ENCODE measurements around the gene ZFYVE16.
"Not testable (repeated sequence)": the region's sequence is repeated elsewhere in the genome, so short reads cannot be mapped to it uniquely, and the experiment has no call there.

ZFYVE16 gene

GRCh38 chr5:80411589-80412219 is 3.8 kb downstream of the ZFYVE16 start:
- DNase-seq (ENCODE audit: low read depth, low spot score): no peak
- in situ Hi-C loops (cut with HindIII; ENCODE audit: low sequenced_read_pairs): no loop called here
- no peak overlapping the region for H3K4me3 ChIP-seq (ENCODE audit: low read depth, low read length)
- no peak for TF ChIP-seq CTCF (IDR thresholded peaks at IDR 0.05; ENCODE audit: low read depth, low read length)

GRCh38 chr5:80414113-80414512 is 6.2 kb downstream of the ZFYVE16 start:
- DNase-seq (ENCODE audit: low read depth, low spot score): no peak
- no peak overlapping the region for H3K4me3 ChIP-seq (ENCODE audit: low read depth, low read length)
- in situ Hi-C loops (cut with HindIII; ENCODE audit: low sequenced_read_pairs): no loop called here
- no peak for TF ChIP-seq CTCF (IDR thresholded peaks at IDR 0.05; ENCODE audit: low read depth, low read length)

GRCh38 chr5:80417973-80418372 is 10.1 kb downstream of the ZFYVE16 start:
- no peak for TF ChIP-seq CTCF (IDR thresholded peaks at IDR 0.05; ENCODE audit: low read depth, low read length)
- DNase-seq (ENCODE audit: low read depth, low spot score): no peak
- H3K4me3 ChIP-seq (ENCODE audit: low read depth, low read length): no peak overlapping the region
- in situ Hi-C loops (cut with HindIII; ENCODE audit: low sequenced_read_pairs): no loop called here

- H3K4me3 ChIP-seq (ENCODE audit: low read depth, low read length); DNase-seq (ENCODE audit: low read depth, low spot score); in situ Hi-C loops (cut with HindIII; ENCODE audit: low sequenced_read_pairs): not testable (repeated sequence)
Observed at GRCh38 chr5:80424365-80424764, 16.5 kb downstream of the ZFYVE16 start.

GRCh38 chr5:80435476-80435875 is 27.6 kb downstream of the ZFYVE16 start:
- DNase-seq (ENCODE audit: low read depth, low spot score): no peak
- in situ Hi-C loops (cut with HindIII; ENCODE audit: low sequenced_read_pairs): no loop called here
- no peak for TF ChIP-seq CTCF (IDR thresholded peaks at IDR 0.05; ENCODE audit: low read depth, low read length)
- H3K4me3 ChIP-seq (ENCODE audit: low read depth, low read length): no peak overlapping the region

GRCh38 chr5:80437326-80437725 is 29.5 kb downstream of the ZFYVE16 start:
- H3K4me3 ChIP-seq (ENCODE audit: low read depth, low read length): no peak overlapping the region
- no peak for TF ChIP-seq CTCF (IDR thresholded peaks at IDR 0.05; ENCODE audit: low read depth, low read length)
- in situ Hi-C loops (cut with HindIII; ENCODE audit: low sequenced_read_pairs): no loop called here
- no peak for DNase-seq (ENCODE audit: low read depth, low spot score)

GRCh38 chr5:80438739-80439138 is 30.9 kb downstream of the ZFYVE16 start:
- H3K4me3 ChIP-seq (ENCODE audit: low read depth, low read length): no peak overlapping the region
- in situ Hi-C loops (cut with HindIII; ENCODE audit: low sequenced_read_pairs): no loop called here
- TF ChIP-seq CTCF (IDR thresholded peaks at IDR 0.05; ENCODE audit: low read depth, low read length): no peak
- no peak for DNase-seq (ENCODE audit: low read depth, low spot score)
